Naive thymus-derived CD8-positive, alpha-beta T cell (primary cell): ENCODE results near the gene PGS1. TPM values are rescaled to one million over a fixed set of nuclear protein-coding genes. Genes with fewer than 3 reads are reported as not detected.
A peak's percentile ranks its signal among the peaks of the same experiment; 100 is the strongest.
"Not testable (repeated sequence)": the region's sequence is repeated elsewhere in the genome, so short reads cannot be mapped to it uniquely, and the experiment has no call there.

Experiments used
- ATAC-seq, 2 donors: fragments of 150-1000 bp; cut with Tn5 transposase in 1 of 2; sonication (Bioruptor Pico), chemical (Tn5 transposase) in 1 of 2; 1 replicate in 1 of 2; 2 replicates in 1 of 2; pipeline ENCODE4 v1.10.0; 2021; ENCODE audit warnings: mild to moderate bottlenecking in 2 of 2, moderate library complexity in 2 of 2
- POLR2A ChIA-PET: fragments of 350-600 bp; sonication (Branson Sonifier 250); formaldehyde crosslinking; loops from one replicate; lab custom pipeline; 2021; ENCODE audit warnings: antibody characterized with exemption; lab: Charles Lee
- DNase-seq, 10 donors: peaks; one replicate each; pipeline versions ENCODE4 v3.0.0 to v3.0.0-alpha.2; 2020 to 2022
- H3K27ac Mint-ChIP-seq, 10 donors: one replicate each; pipeline ENCODE4 v1.8.0; 2020 to 2022; ENCODE audit warnings: mild to moderate bottlenecking in 10 of 10, mixed read lengths in 10 of 10, moderate library complexity in 4 of 10, inconsistent platforms in 1 of 10
- H3K27me3 Mint-ChIP-seq, 5 donors: one replicate each; pipeline ENCODE4 v1.8.0; 2021 to 2022; ENCODE audit warnings: mixed read lengths in 5 of 5
- H3K36me3 Mint-ChIP-seq, 3 donors: one replicate each; pipeline ENCODE4 v1.8.0; 2020 to 2022; ENCODE audit warnings: mixed read lengths in 3 of 3, mild to moderate bottlenecking in 2 of 3, inconsistent platforms in 1 of 3
- H3K4me1 Mint-ChIP-seq, 4 donors: one replicate each; pipeline ENCODE4 v1.8.0; 2021 to 2022; ENCODE audit warnings: mixed read lengths in 4 of 4
- H3K4me3 Mint-ChIP-seq, 10 donors: one replicate each; pipeline ENCODE4 v1.8.0; 2020 to 2022; ENCODE audit warnings: mild to moderate bottlenecking in 10 of 10, mixed read lengths in 10 of 10, moderate library complexity in 6 of 10, inconsistent platforms in 1 of 10
- H3K9me3 Mint-ChIP-seq, 9 donors: one replicate each; pipeline ENCODE4 v1.8.0; 2020 to 2022; ENCODE audit warnings: mixed read lengths in 9 of 9, mild to moderate bottlenecking in 3 of 9, inconsistent platforms in 1 of 9, moderate library complexity in 1 of 9
- polyA plus RNA-seq, 3 donors: library from polyadenylated mRNA; unstranded; fragments of 300-500 nt; fragmentation: Illumina TruSeq; gene quantifications; one replicate each; pipeline ENCODE4 v1.2.3, GENCODE V29; 2021
- total RNA-seq, 8 experiments: library from RNA in 2 of 8; stranded (reverse) in 2 of 8; gene quantifications; one replicate each; pipeline ENCODE4 v1.2.3 and lab custom pipeline; 2021 to 2026

The PGS1 gene
- 10 to 100 TPM; 72.5 to 73.4 TPM for total RNA-seq
- polyA plus RNA-seq = 10 to 100 TPM; 24.3 to 46.6 (median 32.7) TPM
- total RNA-seq (lab: John Stamatoyannopoulos, UW) = 45.3 to 67.2 (median 52.4) reads per million in 6 experiments

- POLR2A ChIA-PET = interaction anchor here (0.6 to 2.2 kb wide), 14 partner anchors 13 to 464 kb away, joined by 3 to 9 read pairs (median 5); no protein-coding TSS in a partner anchor
- H3K27ac Mint-ChIP-seq = peak within 1 kb of the TSS; percentile 71 to 95 (median 94)
- DNase-seq (peak; percentile 66 to 91 (median 80)), ATAC-seq (peak; percentile 80 to 82)
- H3K9me3 Mint-ChIP-seq = no peaks in the 10 kb centered on the region
- no peaks in the 10 kb centered on the region for H3K27me3 Mint-ChIP-seq
- H3K36me3 Mint-ChIP-seq = peaks cover 0 to 27% (median 0%) of the 10 kb centered on the region in 3 donors
- peaks cover 21 to 48% (median 44%) of the 10 kb centered on the region in 4 donors for H3K4me1 Mint-ChIP-seq
- H3K4me3 Mint-ChIP-seq = peak within 1 kb of the TSS; percentile 85 to 97 (median 94)
Observed at GRCh38 chr17:78378225-78379130, at the start of gene PGS1. Gene PGS1 (plus strand): TSS chr17:78378649. CDS start chr17:78378666, 17 bp downstream.

GRCh38 chr17:78329263-78330059 lies 49.0 kb upstream of the PGS1 start:
- peaks cover 21 to 42% (median 37%) of the 10 kb centered on the region in 4 donors for H3K4me1 Mint-ChIP-seq
- POLR2A ChIA-PET = interaction anchor here (0.7 to 1.8 kb wide), 5 partner anchors 11 to 170 kb away, joined by 3 to 7 read pairs (median 3); no protein-coding TSS in a partner anchor
- no peaks in the 10 kb centered on the region for H3K27me3 Mint-ChIP-seq
- no peaks in the 10 kb centered on the region for H3K36me3 Mint-ChIP-seq
- ATAC-seq = no peak
- peak overlapping the region in 7 of 10 donors; percentile 15 to 89 (median 36) for H3K27ac Mint-ChIP-seq
- no peak for DNase-seq
- no peak overlapping the region for H3K4me3 Mint-ChIP-seq
- no peaks in the 10 kb centered on the region for H3K9me3 Mint-ChIP-seq

GRCh38 chr17:78330570-78331224 lies 47.8 kb upstream of the PGS1 start:
- DNase-seq (no peak), ATAC-seq (no peak)
- POLR2A ChIA-PET = interaction anchor here (0.7 to 1.8 kb wide), 3 partner anchors 13 to 14 kb away, joined by 3 to 7 read pairs (median 4); no protein-coding TSS in a partner anchor
- Mint-ChIP-seq H3K4me3 (no peak overlapping the region), H3K27me3 (no peaks in the 10 kb centered on the region), H3K9me3 (no peaks in the 10 kb centered on the region), H3K4me1 (peaks cover 18 to 36% (median 32%) of the 10 kb centered on the region in 4 donors), H3K27ac (peak overlapping the region in 5 of 10 donors; percentile 25 to 91 (median 55)), H3K36me3 (no peaks in the 10 kb centered on the region)

GRCh38 chr17:78331355-78331754 lies 47.1 kb upstream of the PGS1 start:
- DNase-seq, H3K4me3 Mint-ChIP-seq, H3K9me3 Mint-ChIP-seq, POLR2A ChIA-PET, H3K36me3 Mint-ChIP-seq, ATAC-seq, H3K27me3 Mint-ChIP-seq: not testable (repeated sequence)
- Mint-ChIP-seq H3K4me1 (peaks cover 18 to 36% (median 30%) of the 10 kb centered on the region in 4 donors), H3K27ac (peak overlapping the region in 4 of 10 donors; percentile 31 to 82 (median 60))

GRCh38 chr17:78332991-78333390 lies 45.5 kb upstream of the PGS1 start:
- peak; percentile 76 to 82 for ATAC-seq
- H3K4me3 Mint-ChIP-seq = peak overlapping the region in 7 of 10 donors; percentile 3 to 62 (median 50)

GRCh38 chr17:78335209-78335608 lies 43.2 kb upstream of the PGS1 start:
- POLR2A ChIA-PET = interaction anchor here (0.5 to 2.6 kb wide), 5 partner anchors 13 to 296 kb away, joined by 3 to 5 read pairs (median 4); no protein-coding TSS in a partner anchor
- no peak for DNase-seq
- no peaks in the 10 kb centered on the region for H3K9me3 Mint-ChIP-seq
- no peaks in the 10 kb centered on the region for H3K36me3 Mint-ChIP-seq
- H3K27ac Mint-ChIP-seq = peak overlapping the region in 4 of 10 donors; percentile 11 to 38 (median 28)
- peak overlapping the region in 1 of 10 donors; percentile 28 for H3K4me3 Mint-ChIP-seq
- no peak for ATAC-seq
- peaks cover 24 to 51% (median 41%) of the 10 kb centered on the region in 4 donors for H3K4me1 Mint-ChIP-seq
- H3K27me3 Mint-ChIP-seq = no peaks in the 10 kb centered on the region

More at GRCh38 chr17:78332991-78333390, 45.5 kb upstream of the PGS1 start:
- H3K9me3 Mint-ChIP-seq = no peaks in the 10 kb centered on the region
- no peaks in the 10 kb centered on the region for H3K36me3 Mint-ChIP-seq
- H3K4me1 Mint-ChIP-seq = peaks cover 20 to 37% (median 36%) of the 10 kb centered on the region in 4 donors
- POLR2A ChIA-PET = no interaction called here
- H3K27ac Mint-ChIP-seq = peak overlapping the region; percentile 84 to 99 (median 92)
- no peaks in the 10 kb centered on the region for H3K27me3 Mint-ChIP-seq
- DNase-seq = peak in 2 of 10 donors; percentile 32 to 43

- peaks cover 21 to 56% (median 47%) of the 10 kb centered on the region in 4 donors for H3K4me1 Mint-ChIP-seq
- no peaks in the 10 kb centered on the region for H3K9me3 Mint-ChIP-seq
- DNase-seq = peak in 1 of 10 donors; percentile 36
- peak in 1 of 2 donors; percentile 11 for ATAC-seq
- peak overlapping the region in 1 of 10 donors; percentile 57 for H3K4me3 Mint-ChIP-seq
- POLR2A ChIA-PET = interaction anchor here (0.6 to 2.6 kb wide), 3 partner anchors 8 to 40 kb away, joined by 3 to 8 read pairs (median 5); no protein-coding TSS in a partner anchor
- no peaks in the 10 kb centered on the region for H3K27me3 Mint-ChIP-seq
- H3K27ac Mint-ChIP-seq = peak overlapping the region in 4 of 10 donors; percentile 21 to 78 (median 50)
- no peaks in the 10 kb centered on the region for H3K36me3 Mint-ChIP-seq
Observed at GRCh38 chr17:78337244-78338109, 41.0 kb upstream of the PGS1 start.

- H3K9me3 Mint-ChIP-seq = no peaks in the 10 kb centered on the region
- no peaks in the 10 kb centered on the region for H3K27me3 Mint-ChIP-seq
- no peaks in the 10 kb centered on the region for H3K36me3 Mint-ChIP-seq
- H3K4me1 Mint-ChIP-seq = peaks cover 17 to 58% (median 48%) of the 10 kb centered on the region in 4 donors
- POLR2A ChIA-PET = interaction anchor here (0.5 to 2.0 kb wide), 5 partner anchors 13 to 862 kb away, joined by 3 to 4 read pairs (median 4); no protein-coding TSS in a partner anchor
- DNase-seq = no peak
- peak overlapping the region in 4 of 10 donors; percentile 5 to 52 (median 30) for H3K4me3 Mint-ChIP-seq
- H3K27ac Mint-ChIP-seq = peak overlapping the region in 6 of 10 donors; percentile 6 to 87 (median 66)
- no peak for ATAC-seq
Observed at GRCh38 chr17:78338486-78339259, 39.8 kb upstream of the PGS1 start.

- DNase-seq (no peak), ATAC-seq (no peak)
- peak overlapping the region; percentile 20 to 91 (median 81) for H3K27ac Mint-ChIP-seq
- no peaks in the 10 kb centered on the region for H3K36me3 Mint-ChIP-seq
- peaks cover 21 to 69% (median 54%) of the 10 kb centered on the region in 4 donors for H3K4me1 Mint-ChIP-seq
- no peaks in the 10 kb centered on the region for H3K27me3 Mint-ChIP-seq
- peak overlapping the region; percentile 30 to 84 (median 76) for H3K4me3 Mint-ChIP-seq
- POLR2A ChIA-PET = interaction anchor here (0.8 to 2.7 kb wide), 8 partner anchors 9 to 1199 kb away, joined by 3 to 18 read pairs (median 3); partner anchors contain the start of genes PGS1 and SOCS3
- no peaks in the 10 kb centered on the region for H3K9me3 Mint-ChIP-seq
Observed at GRCh38 chr17:78340183-78340955, 38.1 kb upstream of the PGS1 start.
